ENCODE results near the gene CERS5.

CERS5 gene

DNA sequence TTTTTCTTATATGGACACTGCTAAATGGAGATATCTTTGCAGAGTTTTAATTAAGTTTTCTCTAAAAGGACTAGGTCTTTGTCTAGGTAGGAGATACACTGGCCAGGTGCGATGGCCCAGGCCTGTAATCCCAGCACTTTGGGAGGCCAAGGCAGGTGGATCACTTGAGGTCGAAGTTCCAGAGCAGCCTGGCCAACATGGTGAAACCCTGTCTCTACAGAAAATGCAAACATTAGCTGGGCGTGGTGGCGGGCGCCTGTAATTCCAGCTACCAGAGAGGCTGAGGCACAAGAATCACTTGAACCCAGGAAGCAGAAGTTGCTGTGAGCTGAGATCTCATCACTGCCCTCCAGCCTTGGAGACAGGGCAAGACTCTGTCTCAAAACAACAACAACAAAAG lies 17.1 kb upstream of the CERS5 start:
- TF ChIP-seq CTCF (conservative IDR thresholded peaks at IDR 0.05; ENCODE audit: control insufficient read depth, insufficient read depth, low read depth, low read length): no peak
- no peak for DNase-seq (ENCODE audit: low read depth)
- no peak overlapping the region for H3K4me3 ChIP-seq (ENCODE audit: control insufficient read depth, low read depth, low read length)

DNA sequence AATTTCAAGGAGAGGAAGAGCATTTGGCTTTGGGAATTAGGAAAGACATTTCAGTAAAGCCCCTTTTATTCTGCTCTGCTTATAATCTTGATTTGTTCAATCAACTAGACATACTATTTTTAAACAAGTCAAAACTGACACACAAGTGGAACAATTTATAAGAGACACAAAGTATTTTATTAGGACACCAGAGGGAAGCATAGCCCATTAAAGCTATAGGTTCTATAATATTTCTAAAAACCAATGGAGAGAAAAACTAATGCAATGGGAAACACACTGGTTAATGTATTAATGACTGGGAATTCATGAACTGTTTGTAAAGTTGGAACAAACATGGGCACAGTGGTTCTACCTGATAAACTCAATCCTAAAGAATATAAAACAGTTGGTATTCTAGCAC lies 15.3 kb upstream of the CERS5 start:
- TF ChIP-seq CTCF (conservative IDR thresholded peaks at IDR 0.05; ENCODE audit: control insufficient read depth, insufficient read depth, low read depth, low read length): no peak
- no peak overlapping the region for H3K4me3 ChIP-seq (ENCODE audit: control insufficient read depth, low read depth, low read length)
- DNase-seq (ENCODE audit: low read depth): no peak

DNA sequence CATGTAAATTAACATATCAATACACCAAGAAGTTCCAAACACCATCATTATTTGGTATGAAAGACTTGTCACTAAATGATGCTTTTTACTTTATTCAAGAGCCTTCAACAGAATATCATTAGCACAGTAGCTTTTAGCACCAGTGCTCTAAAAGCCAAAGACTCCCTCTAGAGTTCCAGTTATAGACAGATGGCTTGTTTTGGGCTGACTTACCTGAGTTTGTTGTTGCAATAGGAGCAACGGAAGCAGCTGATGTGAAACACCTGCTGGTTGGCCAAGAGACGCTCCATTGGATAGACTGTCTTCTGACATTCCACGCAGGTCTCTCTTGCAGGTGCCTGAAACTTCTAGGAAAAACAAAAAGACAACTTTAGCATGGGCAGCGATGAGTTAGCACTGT lies 14.5 kb upstream of the CERS5 start:
- DNase-seq (ENCODE audit: low read depth): no peak
- no peak overlapping the region for H3K4me3 ChIP-seq (ENCODE audit: control insufficient read depth, low read depth, low read length)
- TF ChIP-seq CTCF (conservative IDR thresholded peaks at IDR 0.05; ENCODE audit: control insufficient read depth, insufficient read depth, low read depth, low read length): no peak

DNA sequence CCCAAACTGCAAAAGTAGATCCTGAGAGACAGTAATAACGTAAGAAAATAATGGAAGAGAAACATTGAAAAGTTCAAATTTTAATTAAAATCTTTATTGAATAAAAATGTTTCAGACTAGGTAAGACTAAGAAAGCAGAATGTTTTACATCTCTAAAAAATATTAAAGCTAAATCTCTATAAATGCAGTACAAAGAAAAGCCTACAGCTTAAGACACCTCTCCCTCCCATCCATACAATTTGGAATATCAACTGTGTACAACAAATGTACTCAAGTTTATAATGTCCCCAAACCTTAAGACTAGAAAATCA lies 8.5 kb upstream of the CERS5 start:
- no peak for TF ChIP-seq CTCF (conservative IDR thresholded peaks at IDR 0.05; ENCODE audit: control insufficient read depth, insufficient read depth, low read depth, low read length)
- DNase-seq (ENCODE audit: low read depth): no peak
- H3K4me3 ChIP-seq (ENCODE audit: control insufficient read depth, low read depth, low read length): no peak overlapping the region

DNA sequence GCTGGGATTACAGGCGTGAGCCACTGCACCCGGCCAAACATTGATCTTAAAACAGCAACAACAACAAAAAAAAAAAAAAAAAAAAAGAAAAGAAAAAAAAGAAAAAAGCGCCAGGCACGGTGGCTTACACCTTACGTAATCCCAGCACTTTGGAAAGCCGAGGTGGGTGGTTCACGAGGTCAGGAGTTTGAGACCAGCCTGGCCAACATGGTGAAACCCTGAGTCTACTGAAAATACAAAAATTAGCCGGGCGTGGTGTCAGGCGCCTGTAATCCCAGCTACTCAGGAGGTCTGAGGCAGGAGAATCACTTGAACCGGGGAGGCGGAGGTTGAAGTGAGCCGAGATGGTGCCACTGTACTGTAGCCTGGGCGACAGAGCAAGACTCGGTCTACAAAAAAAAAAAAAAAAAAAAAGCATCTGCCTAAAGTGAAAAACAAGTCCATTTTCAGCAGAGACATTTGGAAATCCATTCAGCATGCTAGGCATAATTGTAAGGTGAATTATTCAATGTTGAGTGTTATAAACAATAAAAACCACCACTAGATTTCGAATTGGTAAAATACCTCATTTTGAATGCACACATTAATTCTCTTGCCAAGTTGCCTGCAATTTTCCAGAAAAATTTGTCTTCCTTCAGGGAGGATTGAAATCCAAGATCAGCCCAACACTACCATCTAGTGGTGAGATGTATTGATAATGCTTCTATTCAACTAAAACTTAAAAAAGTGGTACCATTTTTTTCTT lies 8.0 kb upstream of the CERS5 start:
- DNase-seq (ENCODE audit: low read depth): peak; percentile 84
- no peak overlapping the region for H3K4me3 ChIP-seq (ENCODE audit: control insufficient read depth, low read depth, low read length)
- TF ChIP-seq CTCF (conservative IDR thresholded peaks at IDR 0.05; ENCODE audit: control insufficient read depth, insufficient read depth, low read depth, low read length): peak; percentile 58

DNA sequence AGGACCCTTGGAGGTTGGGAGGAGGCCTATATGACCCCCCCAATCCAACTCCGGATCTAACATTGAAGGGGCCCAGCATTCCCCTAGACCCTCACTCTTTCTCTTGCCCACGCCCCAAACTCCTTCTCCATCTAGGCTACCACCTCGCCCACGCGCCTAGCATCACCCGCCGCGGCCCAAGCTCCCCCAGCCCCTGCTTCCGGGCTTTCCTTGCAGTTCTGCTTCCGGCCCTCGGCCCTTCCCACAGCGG lies 445 bp downstream of the CERS5 start:
- H3K4me3 ChIP-seq (ENCODE audit: control insufficient read depth, low read depth, low read length): peak overlapping the region; percentile 71
- no peak for TF ChIP-seq CTCF (conservative IDR thresholded peaks at IDR 0.05; ENCODE audit: control insufficient read depth, insufficient read depth, low read depth, low read length)
- DNase-seq (ENCODE audit: low read depth): no peak

DNA sequence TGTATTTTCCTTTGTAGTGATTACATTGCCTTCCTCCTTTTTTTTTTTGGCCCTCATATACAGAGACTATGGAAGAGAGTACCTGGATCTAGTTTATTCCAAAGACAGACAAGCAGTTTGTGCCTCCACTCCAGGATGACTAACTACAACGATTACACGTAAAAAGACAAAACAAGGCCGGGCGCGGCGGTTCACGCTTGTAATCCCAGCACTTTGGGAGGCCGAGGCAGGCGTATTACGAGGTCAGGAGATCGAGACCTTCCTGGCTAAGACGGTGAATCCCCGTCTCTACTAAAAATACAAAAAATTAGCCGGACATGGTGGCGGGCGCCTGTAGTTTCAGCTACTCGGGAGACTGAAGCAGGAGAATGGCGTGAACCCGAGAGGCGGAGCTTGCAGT lies 2.2 kb downstream of the CERS5 start:
- DNase-seq (ENCODE audit: low read depth): no peak
- H3K4me3 ChIP-seq (ENCODE audit: control insufficient read depth, low read depth, low read length): no peak overlapping the region
- TF ChIP-seq CTCF (conservative IDR thresholded peaks at IDR 0.05; ENCODE audit: control insufficient read depth, insufficient read depth, low read depth, low read length): no peak

Data from fibroblast of mammary gland (primary cell).